Measurements from ENCODE around the gene NLRP7. TPM values are rescaled to one million over a fixed set of nuclear protein-coding genes. Genes with fewer than 3 reads are reported as not detected.
"Not testable (repeated sequence)": the region's sequence is repeated elsewhere in the genome, so short reads cannot be mapped to it uniquely, and the experiment has no call there.

Gene NLRP7
- total RNA-seq, 2 donors from 2014 or later, result 7.6 TPM; not detected in 1

GRCh38 chr19:54923276-54923675 is 24.1 kb downstream of the NLRP7 start:
- H3K36me3 ChIP-seq, result no peaks in the 10 kb centered on the region
- no peak for DNase-seq (ENCODE audit: low spot score)
- H3K4me3 ChIP-seq, result no peak overlapping the region
- 38% methylated on average over 9 of the region's 9 CpGs for WGBS
- no peak overlapping the region for H3K27ac ChIP-seq
- H3K27me3 ChIP-seq (replicated peaks; ENCODE audit: insufficient read depth), result no peaks in the 10 kb centered on the region
- TF ChIP-seq POLR2AphosphoS5 (IDR thresholded peaks at IDR 0.05) (no peak), CTCF (IDR thresholded peaks at IDR 0.05) (no peak), POLR2A (IDR thresholded peaks at IDR 0.05) (no peak)
- intact Hi-C loops (cut with DNase I), result no loop called here
- no peaks in the 10 kb centered on the region for H3K4me1 ChIP-seq (replicated peaks)
- H3K9me3 ChIP-seq, result no peaks in the 10 kb centered on the region

DNA sequence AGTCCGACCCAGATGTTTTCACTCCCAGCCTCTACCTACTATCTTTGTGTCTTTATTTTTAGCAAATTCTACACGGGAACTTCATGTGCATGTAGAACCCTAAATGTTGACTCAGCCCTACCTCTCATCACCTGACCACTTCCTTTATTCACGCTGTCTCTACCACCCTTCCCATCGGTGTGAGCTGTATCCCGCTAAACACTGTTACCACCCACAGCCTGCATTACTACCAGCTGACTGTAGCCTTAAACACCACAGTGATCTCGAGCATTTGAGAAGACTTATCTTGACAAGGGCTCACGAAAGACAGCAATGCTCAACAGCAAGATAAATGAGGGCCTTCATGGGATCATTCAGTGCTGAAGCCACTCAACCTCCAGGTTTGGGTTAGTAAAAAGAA is 26.2 kb downstream of the NLRP7 start:
- intact Hi-C loops (cut with DNase I), result no loop called here
- Histone ChIP-seq H3K27me3 (replicated peaks; ENCODE audit: insufficient read depth) (no peaks in the 10 kb centered on the region), H3K9me3 (no peaks in the 10 kb centered on the region), H3K27ac (no peak overlapping the region), H3K36me3 (no peaks in the 10 kb centered on the region), H3K4me3 (no peak overlapping the region), H3K4me1 (replicated peaks) (no peaks in the 10 kb centered on the region)
- 62% methylated on average over 7 of the region's 7 CpGs for WGBS
- DNase-seq (ENCODE audit: low spot score), result no peak
- TF ChIP-seq POLR2AphosphoS5 (IDR thresholded peaks at IDR 0.05) (no peak), POLR2A (IDR thresholded peaks at IDR 0.05) (no peak), CTCF (IDR thresholded peaks at IDR 0.05) (no peak)

DNA sequence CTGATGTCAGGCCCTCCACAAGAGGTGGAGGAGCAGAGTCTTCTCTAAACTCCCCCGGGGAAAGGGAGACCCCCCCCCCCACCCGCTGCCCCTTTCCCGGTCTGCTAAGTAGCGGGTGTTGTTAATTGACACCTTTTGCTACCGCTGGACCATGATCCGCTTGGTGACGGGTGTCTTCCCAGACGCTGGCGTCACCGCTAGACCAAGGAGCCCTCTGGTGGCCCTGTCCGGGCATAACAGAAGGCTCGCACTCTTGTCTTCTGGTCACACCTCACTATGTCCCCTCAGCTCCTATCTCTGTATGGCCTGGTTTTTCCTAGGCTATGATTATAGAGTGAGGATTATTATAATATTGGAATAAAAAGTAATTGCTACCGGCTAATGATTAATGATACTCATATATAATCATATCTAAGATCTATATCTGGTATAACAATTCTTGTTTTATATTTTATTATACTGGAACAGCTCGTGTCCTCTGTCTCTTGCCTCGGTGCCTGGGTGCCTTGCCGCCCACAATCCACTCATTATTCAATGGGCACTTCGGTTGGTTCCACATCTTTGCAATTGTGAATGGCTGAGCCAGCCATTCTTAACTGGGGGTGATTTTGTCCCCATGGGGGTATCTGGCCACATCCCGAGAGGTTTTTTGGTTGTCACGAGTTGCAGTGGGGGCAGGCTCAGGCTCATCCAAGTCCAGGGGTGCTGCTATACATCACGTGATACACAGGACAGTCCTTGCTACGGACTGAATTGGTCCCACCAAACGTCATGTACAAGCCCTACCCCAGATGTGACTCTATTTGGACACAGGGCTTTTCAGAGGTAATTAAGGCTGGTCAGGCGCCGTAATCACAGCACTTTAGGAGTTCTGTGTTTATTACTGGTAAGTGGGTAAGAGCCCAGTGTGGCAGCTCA is 27.4 kb downstream of the NLRP7 start:
- H3K9me3 ChIP-seq; H3K27ac ChIP-seq; intact Hi-C loops (cut with DNase I); H3K4me3 ChIP-seq; DNase-seq (ENCODE audit: low spot score); H3K27me3 ChIP-seq (replicated peaks; ENCODE audit: insufficient read depth); H3K36me3 ChIP-seq; H3K4me1 ChIP-seq (replicated peaks): not testable (repeated sequence)
- 30% methylated on average over 20 of the region's 24 CpGs for WGBS
- TF ChIP-seq CTCF (IDR thresholded peaks at IDR 0.05), result peak in 3 of 4 experiments; percentile 11 to 52 (median 50)

DNA sequence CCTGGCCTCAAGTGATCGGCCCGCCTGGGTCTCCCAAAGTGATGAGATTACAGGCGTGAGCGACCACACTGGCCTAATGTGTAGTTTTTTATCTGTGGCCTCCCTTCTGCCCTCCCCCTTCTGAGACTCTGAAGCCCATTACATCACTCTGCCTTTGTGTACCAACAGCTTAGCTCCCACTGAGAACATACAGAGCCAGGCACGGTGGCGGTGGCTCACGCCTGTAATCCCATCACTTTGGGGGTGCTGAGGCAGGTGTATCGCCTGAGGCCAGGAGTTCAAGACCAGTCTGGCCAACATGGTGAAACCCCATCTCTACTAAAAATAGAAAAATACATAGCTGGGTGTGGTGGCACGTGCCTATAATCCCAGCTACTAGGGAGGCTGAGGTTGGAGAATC is 28.8 kb downstream of the NLRP7 start:
- WGBS, result 86% methylated on average over 9 of the region's 9 CpGs
- intact Hi-C loops (cut with DNase I), result no loop called here

More for the DNA sequence above, 28.8 kb downstream of the NLRP7 start:
- H3K9me3 ChIP-seq, result no peaks in the 10 kb centered on the region
- no peaks in the 10 kb centered on the region for H3K4me1 ChIP-seq (replicated peaks)
- H3K36me3 ChIP-seq, result no peaks in the 10 kb centered on the region
- no peaks in the 10 kb centered on the region for H3K27me3 ChIP-seq (replicated peaks; ENCODE audit: insufficient read depth)
- H3K27ac ChIP-seq, result no peak overlapping the region
- TF ChIP-seq POLR2A (IDR thresholded peaks at IDR 0.05) (no peak), POLR2AphosphoS5 (IDR thresholded peaks at IDR 0.05) (no peak), CTCF (IDR thresholded peaks at IDR 0.05) (no peak)
- no peak overlapping the region for H3K4me3 ChIP-seq
- no peak for DNase-seq (ENCODE audit: low spot score)

Data from prostate gland (tissue), 2 donors.